HepG2 (cell line): ENCODE results near the gene PIP4K2C. TPM values are rescaled to one million over a fixed set of nuclear protein-coding genes. Genes with fewer than 3 reads are reported as not detected.

ENCODE experiments used
- ATAC-seq: fragments of 200-7000 bp; cut with Tn5 transposase; 3 replicates; pipeline ENCODE4 v1.9.1; 2020; ENCODE audit warnings: mild to moderate bottlenecking, moderate library complexity
- BruUV-seq: library from RNA; stranded (reverse); fragments of 400-500 nt; replicated peaks from 2 replicates; lab custom pipeline; 2021; lab: Mats Ljungman, UMichigan
- CTCF ChIA-PET: fragments of 300-600 bp; formaldehyde crosslinking; extraction: SDS; loops from one replicate; lab custom pipeline; 2021; ENCODE audit warnings: low total read pairs, inconsistent platforms, low intra/inter-chr PET ratio; lab: Yijun Ruan, JAX
- POLR2A ChIA-PET: fragments of 350-600 bp; sonication (Branson Sonifier 250); formaldehyde crosslinking; loops from one replicate; lab custom pipeline; 2020; ENCODE audit warnings: antibody characterized with exemption, inconsistent platforms; lab: Yijun Ruan, JAX
- DNase-seq: peaks from one replicate; pipeline ENCODE4 v3.0.0-alpha.2; 2015; ENCODE audit warnings: low spot score
- FAIRE-seq: peaks from 3 replicates; lab custom pipeline; 2011; peaks lifted over from hg19 to GRCh38; lab: Jason Lieb, UNC
- H2AFZ ChIP-seq: one replicate; pipeline ENCODE4 v1.6.1; 2011; ENCODE audit warnings: low read length, inconsistent platforms
- H3K27ac ChIP-seq: fragments of 300-600 bp; 3 replicates; pipeline ENCODE4 v1.8.0; 2011; ENCODE audit warnings: mixed run types, mild to moderate bottlenecking, mixed read lengths, low read length, inconsistent platforms; ENCODE audit not compliant: insufficient read depth; ENCODE audit errors: extremely low read length
- H3K27me3 ChIP-seq, 2 experiments: fragments of 200-600 bp in 1 of 2; 2 replicates in 1 of 2; 3 replicates in 1 of 2; pipeline versions ENCODE4 v1.6.0 to v1.8.0; 2011; ENCODE audit warnings: low read length in 2 of 2, mild to moderate bottlenecking in 2 of 2, moderate library complexity in 2 of 2, inconsistent platforms in 1 of 2; ENCODE audit not compliant: insufficient read depth in 2 of 2, control insufficient read depth in 1 of 2
- H3K36me3 ChIP-seq, 2 experiments: fragments of 200-600 bp in 1 of 2; replicated peaks in 1 of 2; 2 replicates in 1 of 2; 3 replicates in 1 of 2; pipeline versions ENCODE4 v1.5.1 to v1.8.0; 2011; ENCODE audit warnings: low read length in 2 of 2, inconsistent platforms in 1 of 2; ENCODE audit not compliant: insufficient read depth in 2 of 2, control insufficient read depth in 1 of 2
- H3K4me1 ChIP-seq: 2 replicates; pipeline ENCODE4 v1.5.1; 2012; ENCODE audit warnings: low read length, inconsistent platforms; ENCODE audit not compliant: insufficient read depth
- H3K4me2 ChIP-seq: 2 replicates; pipeline ENCODE4 v1.6.0; 2011; ENCODE audit warnings: low read depth, low read length, inconsistent platforms
- H3K4me3 ChIP-seq, 3 experiments: fragments of 200-600 bp in 1 of 3; sonication (generic), shearing (Covaris generic) in 1 of 3; replicated peaks in 1 of 3; 2 replicates each; pipeline ENCODE4 v1.5.1; 2011 to 2016; ENCODE audit warnings: low read length in 3 of 3, inconsistent platforms in 2 of 3, low read depth in 2 of 3, mild to moderate bottlenecking in 2 of 3, control low read depth in 1 of 3, mixed read lengths in 1 of 3; ENCODE audit not compliant: insufficient read depth in 1 of 3
- H3K79me2 ChIP-seq: one replicate; pipeline ENCODE4 v1.6.1; 2011; ENCODE audit warnings: low read length, inconsistent platforms; ENCODE audit not compliant: insufficient read depth
- H3K9ac ChIP-seq: 2 replicates; pipeline ENCODE4 v1.6.0; 2011; ENCODE audit warnings: mild to moderate bottlenecking, low read depth, low read length, inconsistent platforms; ENCODE audit not compliant: insufficient read depth
- H3K9me3 ChIP-seq: 2 replicates; pipeline ENCODE4 v1.5.1; 2012; ENCODE audit warnings: mild to moderate bottlenecking, low read length
- H4K20me1 ChIP-seq: 2 replicates; pipeline ENCODE4 v1.6.0; 2011; ENCODE audit warnings: inconsistent platforms, mild to moderate bottlenecking, low read length, moderate library complexity; ENCODE audit not compliant: insufficient read depth
- DBP ChIP-seq: sonication (generic); formaldehyde crosslinking; IDR thresholded peaks from 2 replicates; pipeline ENCODE4 v1.4.0; 2020; ENCODE audit warnings: missing genetic modification reagents; ENCODE audit errors: not compliant biosample characterization
- HHEX ChIP-seq: IDR thresholded peaks from 2 replicates; pipeline ENCODE4 v1.6.1; 2016; ENCODE audit warnings: control low read depth
- MATR3 ChIP-seq: sonication (generic); formaldehyde crosslinking; IDR thresholded peaks from 2 replicates; pipeline ENCODE4 v1.4.0; 2020; ENCODE audit warnings: missing genetic modification reagents
- NFIB ChIP-seq: sonication (generic); formaldehyde crosslinking; IDR thresholded peaks from 2 replicates; pipeline ENCODE4 v1.9.0; 2021; ENCODE audit warnings: missing genetic modification reagents, mild to moderate bottlenecking, borderline replicate concordance
- NR3C1 ChIP-seq: sonication (generic); formaldehyde crosslinking; IDR thresholded peaks from 2 replicates; pipeline ENCODE4 v1.4.0; 2020; ENCODE audit warnings: missing genetic modification reagents
- ZC3H13 ChIP-seq: sonication (generic); formaldehyde crosslinking; IDR thresholded peaks from 2 replicates; pipeline ENCODE4 v1.8.1; 2023; ENCODE audit warnings: mild to moderate bottlenecking, missing genetic modification reagents, moderate library complexity
- ZNF576 ChIP-seq: sonication (generic); formaldehyde crosslinking; IDR thresholded peaks from 2 replicates; pipeline ENCODE4 v1.4.0; 2020; ENCODE audit warnings: mild to moderate bottlenecking, missing genetic modification reagents
- ZNF740 ChIP-seq: sonication (generic); formaldehyde crosslinking; IDR thresholded peaks from 2 replicates; pipeline ENCODE4 v1.4.0; 2020; ENCODE audit warnings: missing genetic modification reagents
- ZNF761 ChIP-seq: sonication (generic); formaldehyde crosslinking; conservative IDR thresholded peaks from 2 replicates; pipeline ENCODE4 v1.4.0; 2020; ENCODE audit warnings: mild to moderate bottlenecking, missing genetic modification reagents
- WGBS: methylation state at CpG from one replicate; pipeline ENCODE4 v1.1.6; 2017; ENCODE audit warnings: low lambda C conversion rate; 5-methylcytosine and 5-hydroxymethylcytosine counted together
- in situ Hi-C: cut with HindIII; loops from 2 replicates; pipeline ENCODE4 v1.10.0; 2017; ENCODE audit warnings: low pct_unique_long_range_greater_than_20kb; ENCODE audit not compliant: extremely low pct_ligation_motif_present
- intact Hi-C: fragments of 100-400 bp; cut with micrococcal nuclease; formaldehyde crosslinking; loops from one replicate; pipeline ENCODE4 v1.10.0; 2022; ENCODE audit not compliant: unreplicated experiment
- polyA plus RNA-seq, 8 experiments: library from polyadenylated mRNA; depleted of rRNA in 3 of 8; stranded (reverse) in 7 of 8; unstranded in 1 of 8; fragments of >200 nt; fragmentation: Illumina TruSeq in 4 of 8; extraction: Trizol in 4 of 8; gene quantifications; 2 replicates each; pipeline versions ENCODE4 v1.2.1 to v1.2.3, GENCODE V29; 2011 to 2016; ENCODE audit warnings: low read depth in 4 of 8, missing spikeins in 1 of 8, mixed read lengths in 1 of 8; ENCODE audit not compliant: insufficient read depth in 1 of 8
- total RNA-seq, 5 experiments: library from RNA; depleted of rRNA; stranded (reverse); fragments of >200 nt; fragmentation: Illumina TruSeq; extraction: Trizol; gene quantifications; 2 replicates each; pipeline ENCODE4 v1.2.3, GENCODE V29; 2016; ENCODE audit warnings: low read depth in 1 of 5
- TF ChIP-seq, protein P1 (sequence below): sonication (generic); formaldehyde crosslinking; IDR thresholded peaks from 2 replicates; pipeline ENCODE4 v1.5.0; 2020; ENCODE audit warnings: missing genetic modification reagents

The PIP4K2C gene
- total and polyA plus RNA-seq, 2 of the 13 experiments (the other 11 are each of a cell fraction or from before 2014, with no cell fraction given) = 23.3 to 26.4 TPM

- TF ChIP-seq, protein P1, sequence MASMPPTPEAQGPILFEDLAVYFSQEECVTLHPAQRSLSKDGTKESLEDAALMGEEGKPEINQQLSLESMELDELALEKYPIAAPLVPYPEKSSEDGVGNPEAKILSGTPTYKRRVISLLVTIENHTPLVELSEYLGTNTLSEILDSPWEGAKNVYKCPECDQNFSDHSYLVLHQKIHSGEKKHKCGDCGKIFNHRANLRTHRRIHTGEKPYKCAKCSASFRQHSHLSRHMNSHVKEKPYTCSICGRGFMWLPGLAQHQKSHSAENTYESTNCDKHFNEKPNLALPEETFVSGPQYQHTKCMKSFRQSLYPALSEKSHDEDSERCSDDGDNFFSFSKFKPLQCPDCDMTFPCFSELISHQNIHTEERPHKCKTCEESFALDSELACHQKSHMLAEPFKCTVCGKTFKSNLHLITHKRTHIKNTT (CRISPR knock-in tag) = no peak
These were observed 26.7 kb upstream of the PIP4K2C start (continued) for GRCh38 chr12:57564178-57564740.

DNA sequence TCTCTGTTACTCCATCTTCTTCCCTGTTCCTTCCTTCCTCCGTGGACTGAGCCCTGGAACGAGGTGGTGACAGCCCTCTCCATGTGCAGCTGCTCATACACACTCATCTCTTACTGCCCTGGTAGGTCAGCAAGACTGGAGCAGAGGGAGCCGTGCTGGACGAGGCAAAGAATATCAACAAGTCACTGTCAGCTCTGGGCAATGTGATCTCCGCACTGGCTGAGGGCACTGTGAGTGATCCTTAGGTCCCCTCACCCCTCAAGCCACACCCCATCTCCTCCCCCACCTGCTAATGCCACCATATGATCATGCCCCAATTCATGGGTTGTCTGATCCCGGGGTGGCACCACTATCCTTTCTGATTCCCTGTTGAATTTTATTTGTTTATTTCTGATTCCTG, 22.2 kb upstream of the PIP4K2C start:
- no peaks in the 10 kb centered on the region for H3K27me3 ChIP-seq
- no peak for FAIRE-seq
- CTCF ChIA-PET = no interaction called here
- no peak for TF ChIP-seq DBP
- no peak for TF ChIP-seq ZNF576 (CRISPR knock-in tag)
- TF ChIP-seq MATR3 (CRISPR knock-in tag) = no peak
- no peak for TF ChIP-seq NR3C1 (CRISPR knock-in tag)
- TF ChIP-seq ZNF761 (CRISPR knock-in tag) = no peak
- no peak for TF ChIP-seq HHEX
- TF ChIP-seq ZNF740 = no peak
- TF ChIP-seq NFIB (CRISPR knock-in tag) = no peak
- no peak for TF ChIP-seq ZC3H13 (CRISPR knock-in tag)
- TF ChIP-seq, all 625 proteins: peak for 0
- WGBS = 68% methylated on average over 6 of the region's 6 CpGs
- ATAC-seq (no peak), DNase-seq (no peak)
- H3K27ac ChIP-seq = no peak overlapping the region
- intact Hi-C loops (no loop called here), in situ Hi-C loops (no loop called here)
- POLR2A ChIA-PET = no interaction called here
- H4K20me1 ChIP-seq = no peaks in the 10 kb centered on the region
- no peaks in the 10 kb centered on the region for H3K79me2 ChIP-seq
- H2AFZ ChIP-seq = no peak overlapping the region
- H3K4me2 ChIP-seq = no peak overlapping the region
- H3K4me1 ChIP-seq = no peaks in the 10 kb centered on the region
- H3K4me3 ChIP-seq = no peak overlapping the region
- BruUV-seq = no TSS peak
- no peaks in the 10 kb centered on the region; a peak in 1 of 5 replicates for H3K36me3 ChIP-seq
- H3K9me3 ChIP-seq = no peaks in the 10 kb centered on the region
- H3K9ac ChIP-seq = no peak overlapping the region
